GM12872 (cell line): ENCODE measurements around the gene PHRF1.

Experiments
- TF ChIP-seq, protein P1 (sequence below): IDR thresholded peaks from 3 replicates; pipeline ENCODE4 v1.5.1; 2011; ENCODE audit warnings: low read depth, mild to moderate bottlenecking, low read length, moderate library complexity; ENCODE audit not compliant: insufficient read depth

Gene PHRF1

DNA sequence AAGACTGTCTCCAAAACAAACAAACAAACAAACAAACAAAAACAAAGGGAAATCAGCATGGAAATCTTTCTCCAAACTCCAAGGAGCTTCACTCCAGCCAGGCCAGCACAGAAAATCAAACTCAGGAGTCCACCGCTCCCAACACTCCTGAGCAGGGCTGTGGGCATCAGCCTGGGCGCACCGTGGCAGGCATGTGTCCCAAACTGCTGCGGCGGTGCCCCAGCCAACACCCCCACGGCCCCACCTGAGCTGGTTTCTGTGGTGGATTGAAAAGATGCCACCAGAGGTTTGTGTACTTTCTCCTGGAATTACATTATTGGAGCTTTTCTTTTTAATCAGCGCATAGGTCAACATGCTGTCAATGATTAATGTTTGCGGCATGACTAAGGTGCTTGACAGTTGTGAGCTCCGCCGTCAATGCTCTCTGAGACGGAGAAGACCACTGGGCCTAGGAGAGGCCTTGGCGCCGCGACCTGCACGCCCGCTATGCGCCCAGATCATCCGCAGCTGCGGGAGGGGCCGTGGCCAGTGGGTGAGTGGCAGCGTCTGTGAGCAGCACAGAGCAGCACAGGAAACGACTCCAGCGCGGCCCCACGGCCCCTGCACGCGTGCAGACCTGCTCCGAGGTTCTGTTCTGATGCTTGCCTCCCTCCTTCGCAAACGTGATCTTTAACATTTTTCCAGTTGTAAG, 78.9 kb downstream of the PHRF1 start:
- TF ChIP-seq, protein P1, sequence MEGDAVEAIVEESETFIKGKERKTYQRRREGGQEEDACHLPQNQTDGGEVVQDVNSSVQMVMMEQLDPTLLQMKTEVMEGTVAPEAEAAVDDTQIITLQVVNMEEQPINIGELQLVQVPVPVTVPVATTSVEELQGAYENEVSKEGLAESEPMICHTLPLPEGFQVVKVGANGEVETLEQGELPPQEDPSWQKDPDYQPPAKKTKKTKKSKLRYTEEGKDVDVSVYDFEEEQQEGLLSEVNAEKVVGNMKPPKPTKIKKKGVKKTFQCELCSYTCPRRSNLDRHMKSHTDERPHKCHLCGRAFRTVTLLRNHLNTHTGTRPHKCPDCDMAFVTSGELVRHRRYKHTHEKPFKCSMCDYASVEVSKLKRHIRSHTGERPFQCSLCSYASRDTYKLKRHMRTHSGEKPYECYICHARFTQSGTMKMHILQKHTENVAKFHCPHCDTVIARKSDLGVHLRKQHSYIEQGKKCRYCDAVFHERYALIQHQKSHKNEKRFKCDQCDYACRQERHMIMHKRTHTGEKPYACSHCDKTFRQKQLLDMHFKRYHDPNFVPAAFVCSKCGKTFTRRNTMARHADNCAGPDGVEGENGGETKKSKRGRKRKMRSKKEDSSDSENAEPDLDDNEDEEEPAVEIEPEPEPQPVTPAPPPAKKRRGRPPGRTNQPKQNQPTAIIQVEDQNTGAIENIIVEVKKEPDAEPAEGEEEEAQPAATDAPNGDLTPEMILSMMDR, result no peak

DNA sequence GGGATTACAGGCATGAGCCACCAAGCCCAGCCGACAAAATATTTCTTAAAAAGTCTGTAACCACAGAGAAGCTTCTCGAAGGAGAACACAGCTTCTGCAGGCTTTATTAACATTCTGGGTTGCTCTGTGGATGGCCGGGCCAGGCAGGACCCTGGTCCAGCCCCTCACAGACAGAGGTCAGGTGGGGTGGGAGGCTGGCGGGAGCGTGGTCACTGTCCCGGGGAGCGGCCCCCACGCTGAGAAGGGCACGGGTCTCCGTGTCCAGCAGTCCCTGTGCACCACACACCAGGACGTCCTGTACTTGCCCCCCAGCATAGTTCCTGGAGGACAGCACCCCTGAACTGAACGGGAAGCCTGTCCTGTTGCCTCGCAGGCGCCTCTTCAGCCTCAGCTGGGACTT, 80.2 kb downstream of the PHRF1 start:
- TF ChIP-seq, protein P1, result no peak

DNA sequence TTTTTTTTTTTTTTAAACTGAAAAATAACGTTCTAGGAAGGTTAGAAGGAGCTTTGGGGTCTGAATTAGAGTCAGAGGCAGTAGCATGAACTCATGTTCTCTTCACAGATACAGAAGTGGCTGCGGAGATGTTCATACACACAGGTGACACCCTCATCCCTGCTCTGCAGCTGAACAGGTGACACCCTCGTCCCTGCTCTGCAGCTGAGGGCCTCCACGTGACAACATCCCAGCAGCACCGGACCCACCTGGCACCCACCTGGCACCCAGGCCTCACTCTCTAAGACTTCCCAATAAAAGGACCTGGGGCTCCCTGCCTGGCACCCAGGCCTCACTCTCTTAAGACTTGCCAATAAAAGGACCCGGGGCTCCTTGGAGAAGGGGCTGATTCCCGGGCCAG, 80.6 kb downstream of the PHRF1 start:
- TF ChIP-seq, protein P1, result no peak

DNA sequence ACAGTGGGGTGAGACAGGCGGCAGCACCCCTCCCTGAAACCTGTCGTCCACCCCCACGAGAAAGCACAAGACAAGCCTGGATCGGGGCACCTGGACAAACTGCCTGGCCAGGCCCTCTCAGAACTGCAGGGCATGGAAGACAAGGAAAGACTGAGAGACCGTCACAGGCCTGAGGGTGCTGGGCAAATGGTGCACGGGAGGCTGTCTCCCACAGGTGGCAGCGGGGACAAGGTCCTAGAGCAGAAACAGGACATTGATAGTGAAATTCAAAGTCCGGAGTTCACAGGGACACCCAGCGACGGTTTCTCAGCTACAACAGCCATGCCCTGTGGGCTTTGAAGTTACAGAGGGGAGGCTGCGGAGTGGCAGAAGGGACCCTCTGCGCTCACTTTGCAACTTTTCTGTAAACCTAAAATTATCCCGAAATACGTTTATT, 81.4 kb downstream of the PHRF1 start:
- TF ChIP-seq, protein P1, result no peak

DNA sequence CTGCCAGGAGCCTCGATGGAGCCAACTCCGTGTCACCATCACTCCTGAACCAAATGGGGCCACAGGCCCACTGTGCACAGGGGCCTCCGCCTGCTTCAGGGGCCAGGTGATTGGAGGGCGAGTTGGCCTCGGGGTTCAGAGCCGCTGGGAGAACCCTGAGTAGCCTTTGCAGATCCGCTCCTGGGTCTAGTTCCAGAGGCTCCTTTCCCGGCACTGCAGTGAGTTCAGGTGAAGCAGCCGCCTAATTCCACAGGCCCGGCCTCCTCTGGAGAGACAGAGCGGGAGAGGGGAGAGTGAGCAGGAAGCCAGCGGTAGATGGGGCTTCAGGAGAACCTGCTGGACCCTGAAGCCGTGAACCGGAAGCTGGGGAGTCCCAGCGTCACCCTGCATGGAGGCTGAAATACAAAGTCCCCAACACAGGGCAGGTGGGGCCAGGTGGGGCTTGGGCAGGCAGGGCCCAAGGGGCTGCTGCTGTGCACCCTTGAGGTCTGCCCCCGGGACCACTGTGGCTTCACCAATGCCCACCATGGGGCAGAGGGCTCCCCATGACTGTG, 83.3 kb downstream of the PHRF1 start:
- TF ChIP-seq, protein P1, result no peak

DNA sequence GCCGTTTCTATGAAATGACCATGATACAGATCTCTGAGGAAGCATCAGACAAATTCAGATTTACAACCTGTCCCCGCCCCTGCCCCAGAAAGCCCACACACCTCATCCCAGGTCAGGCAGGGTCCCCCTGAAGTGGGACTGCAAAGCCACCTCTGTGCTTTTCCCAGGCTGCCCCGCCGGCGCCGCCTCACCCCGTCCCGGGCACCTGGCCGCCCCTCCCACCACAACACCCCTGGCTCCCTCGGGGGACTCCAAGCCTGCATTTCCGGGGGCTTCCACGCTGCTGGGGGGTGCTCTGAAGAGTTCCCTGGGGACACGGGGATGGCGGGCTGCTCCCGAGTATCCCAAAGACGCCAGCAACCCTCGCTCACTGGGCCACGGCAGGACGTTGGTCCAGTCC, 84.0 kb downstream of the PHRF1 start:
- TF ChIP-seq, protein P1, result no peak

DNA sequence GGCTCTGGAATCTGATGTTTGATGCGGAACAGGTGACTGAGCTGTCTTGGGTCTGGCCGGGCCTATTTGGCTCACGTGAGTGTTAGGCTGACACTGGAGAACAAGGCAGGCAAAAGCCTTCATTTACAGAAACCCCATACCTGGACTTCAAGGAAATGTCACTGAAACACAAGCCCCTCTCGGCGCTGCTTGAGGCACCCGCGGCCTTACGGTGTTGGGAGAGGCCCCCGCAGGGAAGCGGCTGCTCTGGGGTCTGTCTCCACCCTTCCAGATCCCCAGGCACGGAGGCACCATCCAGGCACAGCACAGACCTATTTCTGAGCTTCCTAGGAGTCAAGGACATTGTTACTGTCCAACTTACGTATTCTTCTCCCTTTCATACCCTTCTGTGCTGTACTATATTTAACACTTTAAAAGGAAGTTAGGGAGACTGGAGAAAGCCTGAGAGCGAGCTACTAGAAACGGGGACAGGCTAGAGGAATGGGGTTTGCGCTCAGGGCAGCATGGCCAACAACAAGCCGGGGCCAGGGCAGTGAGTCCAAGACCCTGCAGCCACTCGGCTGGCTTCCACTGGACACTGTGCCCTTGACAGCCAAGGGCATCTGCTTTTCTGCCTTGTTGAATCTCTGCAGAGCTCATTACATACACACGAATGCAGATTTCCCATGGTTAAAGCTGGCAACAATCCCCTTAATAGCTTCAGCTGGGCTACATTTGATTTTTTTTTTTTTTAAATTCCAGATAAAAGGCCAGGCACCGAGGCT, 84.6 kb downstream of the PHRF1 start:
- TF ChIP-seq, protein P1, result no peak
